Astrocyte (in vitro differentiated cells and primary cell): Measurements from ENCODE around the gene MAPKAP1.

Experiments
- EZH2 ChIP-seq: IDR thresholded peaks from 2 replicates; pipeline ENCODE4 v1.6.1; 2012; ENCODE audit warnings: mild to moderate bottlenecking, low read length, inconsistent platforms; ENCODE audit not compliant: insufficient read depth
- TF ChIP-seq, protein P1 (sequence below): IDR thresholded peaks from 2 replicates; pipeline ENCODE4 v1.5.1; 2011; ENCODE audit warnings: low read depth, mild to moderate bottlenecking, inconsistent platforms, low read length, moderate library complexity; ENCODE audit not compliant: insufficient read depth

DNA sequence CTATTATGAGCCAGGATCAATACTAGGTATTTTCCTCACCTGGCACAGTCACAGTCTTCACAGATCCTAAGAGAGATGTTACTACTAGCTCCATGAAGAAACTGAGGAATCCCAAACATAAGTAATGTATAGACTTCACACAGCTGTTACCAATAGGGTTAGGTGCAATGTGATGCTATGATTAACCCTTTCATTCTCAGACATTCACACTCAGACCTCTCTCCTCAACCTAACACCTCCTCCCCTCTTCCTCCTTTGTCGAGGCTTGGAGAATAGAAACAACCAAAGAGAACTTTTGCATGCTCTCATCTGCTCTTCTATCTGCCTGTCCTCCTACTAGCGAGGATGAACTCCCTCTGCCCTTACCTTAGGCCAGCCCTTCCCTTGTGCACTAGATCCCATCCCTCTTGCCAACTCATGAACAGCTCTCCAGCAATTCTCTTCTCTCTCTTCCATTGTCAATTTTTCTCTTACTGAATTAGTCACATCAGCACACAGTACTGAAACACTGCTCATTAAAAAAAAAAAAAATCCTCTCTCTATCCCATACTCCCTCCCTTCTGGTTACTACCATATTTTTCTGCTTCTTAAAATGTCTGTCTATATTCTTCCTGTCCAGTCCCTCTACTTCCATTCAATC lies 47.7 kb downstream of the MAPKAP1 start:
- TF ChIP-seq, protein P1, sequence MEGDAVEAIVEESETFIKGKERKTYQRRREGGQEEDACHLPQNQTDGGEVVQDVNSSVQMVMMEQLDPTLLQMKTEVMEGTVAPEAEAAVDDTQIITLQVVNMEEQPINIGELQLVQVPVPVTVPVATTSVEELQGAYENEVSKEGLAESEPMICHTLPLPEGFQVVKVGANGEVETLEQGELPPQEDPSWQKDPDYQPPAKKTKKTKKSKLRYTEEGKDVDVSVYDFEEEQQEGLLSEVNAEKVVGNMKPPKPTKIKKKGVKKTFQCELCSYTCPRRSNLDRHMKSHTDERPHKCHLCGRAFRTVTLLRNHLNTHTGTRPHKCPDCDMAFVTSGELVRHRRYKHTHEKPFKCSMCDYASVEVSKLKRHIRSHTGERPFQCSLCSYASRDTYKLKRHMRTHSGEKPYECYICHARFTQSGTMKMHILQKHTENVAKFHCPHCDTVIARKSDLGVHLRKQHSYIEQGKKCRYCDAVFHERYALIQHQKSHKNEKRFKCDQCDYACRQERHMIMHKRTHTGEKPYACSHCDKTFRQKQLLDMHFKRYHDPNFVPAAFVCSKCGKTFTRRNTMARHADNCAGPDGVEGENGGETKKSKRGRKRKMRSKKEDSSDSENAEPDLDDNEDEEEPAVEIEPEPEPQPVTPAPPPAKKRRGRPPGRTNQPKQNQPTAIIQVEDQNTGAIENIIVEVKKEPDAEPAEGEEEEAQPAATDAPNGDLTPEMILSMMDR: no peak
- TF ChIP-seq EZH2: no peak
